Right atrium auricular region (tissue), 2 donors: ENCODE data around the gene KCNH2. TPM values are rescaled to one million over a fixed set of nuclear protein-coding genes. Genes with fewer than 3 reads are reported as not detected.

Source experiments
- DNase-seq: peaks from one replicate; pipeline ENCODE4 v3.0.0-alpha.2; 2019; ENCODE audit warnings: low spot score
- H3K27ac ChIP-seq, 2 donors: fragments of 200-600 bp; sonication (generic); 1 replicate in 1 of 2; 2 replicates in 1 of 2; pipeline ENCODE4 v1.5.1; 2016 to 2019
- H3K27me3 ChIP-seq, 2 donors: fragments of 200-600 bp; sonication (generic); one replicate each; pipeline versions ENCODE4 v1.5.1 to v1.6.0; 2017 to 2019
- H3K36me3 ChIP-seq: fragments of 200-600 bp; sonication (generic); one replicate; pipeline ENCODE4 v1.5.1; 2016
- H3K4me1 ChIP-seq, 2 donors: fragments of 200-600 bp; sonication (generic); one replicate each; pipeline versions ENCODE4 v1.5.1 to v1.6.0; 2017 to 2019
- H3K4me3 ChIP-seq, 2 donors: fragments of 200-600 bp; sonication (generic); 1 replicate in 1 of 2; 2 replicates in 1 of 2; pipeline ENCODE4 v1.5.1; 2017 to 2019; ENCODE audit warnings: mild to moderate bottlenecking in 1 of 2, moderate library complexity in 1 of 2
- H3K9me3 ChIP-seq, 2 donors: fragments of 200-600 bp; sonication (generic); one replicate each; pipeline ENCODE4 v1.5.1; 2019
- total RNA-seq, 2 donors: library from RNA; depleted of rRNA; stranded (reverse); fragments of >200 nt; gene quantifications; one replicate each; pipeline ENCODE4 v1.1.0, GENCODE V29; 2016
- TF ChIP-seq, protein P1 (sequence below), 2 donors: fragments of 200-600 bp; sonication (generic); IDR thresholded peaks; one replicate each; pipeline ENCODE4 v1.5.1; 2019; ENCODE audit warnings: antibody characterized with exemption in 2 of 2

KCNH2 gene
- total RNA-seq, 2 donors from 2014 or later = 119 to 128 TPM

GRCh38 chr7:150950496-150951180 lies 27.5 kb downstream of the KCNH2 start:
- DNase-seq = no peak
- peaks cover 0 to 49% of the 10 kb centered on the region in 2 donors for H3K4me1 ChIP-seq
- no peak overlapping the region for H3K4me3 ChIP-seq
- TF ChIP-seq, protein P1, sequence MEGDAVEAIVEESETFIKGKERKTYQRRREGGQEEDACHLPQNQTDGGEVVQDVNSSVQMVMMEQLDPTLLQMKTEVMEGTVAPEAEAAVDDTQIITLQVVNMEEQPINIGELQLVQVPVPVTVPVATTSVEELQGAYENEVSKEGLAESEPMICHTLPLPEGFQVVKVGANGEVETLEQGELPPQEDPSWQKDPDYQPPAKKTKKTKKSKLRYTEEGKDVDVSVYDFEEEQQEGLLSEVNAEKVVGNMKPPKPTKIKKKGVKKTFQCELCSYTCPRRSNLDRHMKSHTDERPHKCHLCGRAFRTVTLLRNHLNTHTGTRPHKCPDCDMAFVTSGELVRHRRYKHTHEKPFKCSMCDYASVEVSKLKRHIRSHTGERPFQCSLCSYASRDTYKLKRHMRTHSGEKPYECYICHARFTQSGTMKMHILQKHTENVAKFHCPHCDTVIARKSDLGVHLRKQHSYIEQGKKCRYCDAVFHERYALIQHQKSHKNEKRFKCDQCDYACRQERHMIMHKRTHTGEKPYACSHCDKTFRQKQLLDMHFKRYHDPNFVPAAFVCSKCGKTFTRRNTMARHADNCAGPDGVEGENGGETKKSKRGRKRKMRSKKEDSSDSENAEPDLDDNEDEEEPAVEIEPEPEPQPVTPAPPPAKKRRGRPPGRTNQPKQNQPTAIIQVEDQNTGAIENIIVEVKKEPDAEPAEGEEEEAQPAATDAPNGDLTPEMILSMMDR (IDR thresholded peaks at IDR 0.05) = no peak
- H3K27me3 ChIP-seq = no peaks in the 10 kb centered on the region
- no peaks in the 10 kb centered on the region for H3K9me3 ChIP-seq
- no peak overlapping the region for H3K27ac ChIP-seq
- H3K36me3 ChIP-seq = peaks cover 25% of the 10 kb centered on the region

GRCh38 chr7:150949971-150950491 lies 28.1 kb downstream of the KCNH2 start:
- Histone ChIP-seq H3K4me1 (peaks cover 0 to 49% of the 10 kb centered on the region in 2 donors), H3K27me3 (no peaks in the 10 kb centered on the region), H3K36me3 (peaks cover 25% of the 10 kb centered on the region), H3K9me3 (no peaks in the 10 kb centered on the region), H3K4me3 (no peak overlapping the region), H3K27ac (no peak overlapping the region)
- DNase-seq = no peak
- TF ChIP-seq, protein P1 (IDR thresholded peaks at IDR 0.05) = no peak

- Histone ChIP-seq H3K36me3 (peaks cover 25% of the 10 kb centered on the region), H3K27ac (no peak overlapping the region), H3K4me1 (peaks cover 0 to 45% of the 10 kb centered on the region in 2 donors), H3K27me3 (no peaks in the 10 kb centered on the region), H3K4me3 (no peak overlapping the region), H3K9me3 (no peaks in the 10 kb centered on the region)
- DNase-seq = no peak
- TF ChIP-seq, protein P1 (IDR thresholded peaks at IDR 0.05) = no peak
Observed at GRCh38 chr7:150949564-150949963, 28.6 kb downstream of the KCNH2 start.

- TF ChIP-seq, protein P1 (IDR thresholded peaks at IDR 0.05) = no peak
- DNase-seq = no peak
- no peak overlapping the region for H3K4me3 ChIP-seq
- peaks cover 0 to 38% of the 10 kb centered on the region in 2 donors for H3K4me1 ChIP-seq
- H3K9me3 ChIP-seq = no peaks in the 10 kb centered on the region
- peaks cover 25% of the 10 kb centered on the region for H3K36me3 ChIP-seq
- H3K27me3 ChIP-seq = no peaks in the 10 kb centered on the region
- no peak overlapping the region for H3K27ac ChIP-seq
Observed at GRCh38 chr7:150948791-150949251, 29.3 kb downstream of the KCNH2 start.

DNA sequence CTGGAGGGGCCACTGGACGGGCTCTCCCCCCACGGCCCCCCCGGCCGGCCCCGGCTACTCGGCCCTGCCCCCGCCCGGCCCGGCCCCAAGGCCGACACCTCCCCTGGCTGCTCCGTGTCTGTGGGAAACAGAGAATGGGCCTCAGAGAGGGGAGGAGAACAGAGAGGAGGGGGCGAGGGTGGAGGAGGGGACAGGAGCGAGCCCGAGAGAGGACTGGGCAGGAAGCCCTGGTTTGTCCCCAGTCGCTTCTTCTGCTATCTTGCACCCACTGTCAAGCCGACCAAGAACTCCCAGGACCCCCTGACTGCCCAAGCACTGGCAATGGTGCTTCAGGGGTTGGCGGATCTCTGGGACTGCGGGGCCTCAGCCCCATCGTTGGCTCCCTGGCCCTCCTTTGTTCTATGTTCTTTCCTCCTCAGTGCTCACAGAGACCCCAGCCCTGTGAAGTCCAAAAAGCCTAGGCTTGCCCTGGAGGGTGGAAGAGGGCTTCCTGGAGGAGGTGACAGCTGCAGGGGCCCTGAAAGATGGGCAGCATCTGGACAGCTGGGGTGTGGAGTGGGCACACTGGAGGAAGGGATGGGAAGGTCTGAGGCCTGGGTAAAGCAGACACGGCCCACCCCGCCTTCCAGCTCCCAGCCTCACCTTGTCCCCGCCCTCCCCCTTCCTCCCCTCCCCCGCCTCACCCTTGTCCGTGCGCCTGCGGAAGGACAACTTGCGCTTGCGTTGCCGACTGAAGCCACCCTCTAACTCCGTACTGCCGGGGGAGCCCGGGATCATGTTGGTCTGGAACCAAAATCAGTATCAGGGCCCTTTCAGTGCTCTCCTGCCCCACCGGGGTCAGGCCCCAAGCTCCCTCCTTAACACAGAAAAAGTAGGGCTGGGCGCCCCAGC lies 30.1 kb downstream of the KCNH2 start:
- peak overlapping the region; percentile 35 to 82 for H3K27ac ChIP-seq

More for the DNA sequence above, 30.1 kb downstream of the KCNH2 start:
- H3K27me3 ChIP-seq = no peaks in the 10 kb centered on the region
- H3K4me1 ChIP-seq = peaks cover 0 to 33% of the 10 kb centered on the region in 2 donors
- TF ChIP-seq, protein P1 (IDR thresholded peaks at IDR 0.05) = no peak
- H3K36me3 ChIP-seq = peaks cover 25% of the 10 kb centered on the region
- H3K9me3 ChIP-seq = no peaks in the 10 kb centered on the region
- H3K4me3 ChIP-seq = no peak overlapping the region
- DNase-seq = no peak
